WERI-Rb-1 (cell line): Measurements from ENCODE around the gene TEX26.

Experiments used
- DNase-seq: peaks from one replicate; pipeline ENCODE4 v3.0.0-alpha.2; 2020
- H3K27ac ChIP-seq: fragments of 250-450 bp; sonication (Bioruptor Pico); 2 replicates; pipeline ENCODE4 v1.5.1; 2020; ENCODE audit warnings: mild to moderate bottlenecking, moderate library complexity
- H3K27me3 ChIP-seq: fragments of 250-450 bp; sonication (Bioruptor Pico); 2 replicates; pipeline ENCODE4 v1.5.1; 2021; ENCODE audit warnings: mild to moderate bottlenecking, low read depth, moderate library complexity; ENCODE audit not compliant: insufficient read depth, severe bottlenecking
- H3K36me3 ChIP-seq: fragments of 250-450 bp; sonication (Bioruptor Pico); 2 replicates; pipeline ENCODE4 v1.5.1; 2020; ENCODE audit warnings: mild to moderate bottlenecking, moderate library complexity
- H3K4me3 ChIP-seq: 2 replicates; pipeline ENCODE4 v1.5.1; 2011; ENCODE audit warnings: low read depth, mild to moderate bottlenecking, control low read depth, low read length
- H3K9me3 ChIP-seq: fragments of 250-450 bp; sonication (Bioruptor Pico); 2 replicates; pipeline ENCODE4 v1.5.1; 2021; ENCODE audit warnings: mild to moderate bottlenecking, moderate library complexity; ENCODE audit not compliant: severe bottlenecking
- CTCF ChIP-seq: IDR thresholded peaks from 2 replicates; pipeline ENCODE4 v1.5.1; 2011; ENCODE audit warnings: low read depth, mild to moderate bottlenecking, control low read depth, inconsistent platforms, low read length

The TEX26 gene

DNA sequence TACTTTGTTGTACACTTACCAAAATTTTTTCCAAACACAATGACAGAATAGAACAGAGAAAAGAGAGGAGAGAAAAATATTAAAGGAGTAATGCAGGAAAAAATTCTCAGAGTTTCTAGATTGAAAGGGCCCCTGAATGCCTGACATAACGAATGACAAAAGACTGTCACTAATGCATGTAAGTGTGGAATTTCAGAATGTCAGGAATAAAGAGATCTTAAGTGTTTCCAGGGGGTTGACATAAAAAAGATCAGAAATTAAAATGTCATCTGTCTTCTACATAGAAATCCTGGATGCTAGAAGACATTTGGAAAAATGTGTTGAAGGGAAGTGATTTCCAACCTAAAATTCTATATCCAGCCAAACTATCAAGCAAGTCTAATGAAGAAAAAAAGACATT, 27.2 kb downstream of the TEX26 start:
- no peak for TF ChIP-seq CTCF
- DNase-seq: no peak
- Histone ChIP-seq H3K36me3 (no peaks in the 10 kb centered on the region), H3K27ac (no peak overlapping the region), H3K27me3 (no peaks in the 10 kb centered on the region), H3K9me3 (no peaks in the 10 kb centered on the region), H3K4me3 (no peak overlapping the region)

- no peak overlapping the region for H3K4me3 ChIP-seq
- no peaks in the 10 kb centered on the region for H3K9me3 ChIP-seq
- H3K27me3 ChIP-seq: no peaks in the 10 kb centered on the region
- DNase-seq: no peak
- no peak overlapping the region for H3K27ac ChIP-seq
- H3K36me3 ChIP-seq: no peaks in the 10 kb centered on the region
- TF ChIP-seq CTCF: no peak
These were observed 31.3 kb downstream of the TEX26 start for GRCh38 chr13:30963791-30964190.

- no peak overlapping the region for H3K27ac ChIP-seq
- no peak overlapping the region for H3K4me3 ChIP-seq
- no peaks in the 10 kb centered on the region for H3K27me3 ChIP-seq
- no peaks in the 10 kb centered on the region for H3K36me3 ChIP-seq
- no peaks in the 10 kb centered on the region for H3K9me3 ChIP-seq
- DNase-seq: no peak
- no peak for TF ChIP-seq CTCF
These were observed 32.9 kb downstream of the TEX26 start for GRCh38 chr13:30965380-30965779.

DNA sequence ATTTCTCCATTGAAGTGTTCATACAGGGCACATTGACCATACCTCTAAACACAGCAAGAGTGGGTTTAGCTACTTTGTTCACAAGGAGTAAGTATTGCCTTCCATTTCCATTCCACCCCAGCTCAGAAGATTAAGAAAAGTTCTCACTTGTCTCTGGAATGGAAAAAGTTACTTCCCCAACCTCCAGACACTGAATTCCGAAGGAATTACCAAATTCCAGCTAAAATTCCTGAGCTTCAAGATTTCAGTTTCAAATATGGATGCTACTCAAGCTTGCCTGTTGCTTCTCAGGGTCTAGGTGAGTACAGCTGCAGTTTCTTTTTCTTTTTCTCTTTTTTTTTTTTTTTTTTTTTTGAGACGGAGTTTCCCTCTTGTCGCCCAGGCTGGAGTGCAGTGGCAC, 33.6 kb downstream of the TEX26 start:
- Histone ChIP-seq H3K36me3 (no peaks in the 10 kb centered on the region), H3K9me3 (no peaks in the 10 kb centered on the region), H3K4me3 (no peak overlapping the region), H3K27ac (no peak overlapping the region), H3K27me3 (no peaks in the 10 kb centered on the region)
- no peak for TF ChIP-seq CTCF
- no peak for DNase-seq

- no peaks in the 10 kb centered on the region for H3K9me3 ChIP-seq
- no peak for DNase-seq
- H3K4me3 ChIP-seq: no peak overlapping the region
- H3K36me3 ChIP-seq: no peaks in the 10 kb centered on the region
- no peaks in the 10 kb centered on the region for H3K27me3 ChIP-seq
- H3K27ac ChIP-seq: no peak overlapping the region
- TF ChIP-seq CTCF: no peak
These were observed 36.4 kb downstream of the TEX26 start for GRCh38 chr13:30968846-30969245.

- no peak for TF ChIP-seq CTCF
- no peaks in the 10 kb centered on the region for H3K9me3 ChIP-seq
- H3K27ac ChIP-seq: no peak overlapping the region
- H3K27me3 ChIP-seq: no peaks in the 10 kb centered on the region
- DNase-seq: no peak
- no peak overlapping the region for H3K4me3 ChIP-seq
- no peaks in the 10 kb centered on the region for H3K36me3 ChIP-seq
These were observed 39.1 kb downstream of the TEX26 start for GRCh38 chr13:30971575-30971974.
